Adipose tissue (tissue), 3 donors: Measurements from ENCODE around the gene ILK. TPM values are rescaled to one million over a fixed set of nuclear protein-coding genes. Genes with fewer than 3 reads are reported as not detected.

Source experiments
- H3K27ac ChIP-seq: one replicate; pipeline ENCODE4 v1.5.1; 2013; ENCODE audit warnings: low read depth, low read length
- WGBS, 3 donors: extraction: QIAGEN DNeasy Blood & Tissue Kit; methylation state at CpG; one replicate each; pipeline ENCODE4 v1.1.7; 2013; 5-methylcytosine and 5-hydroxymethylcytosine counted together
- polyA plus RNA-seq, 3 donors: library from polyadenylated mRNA; stranded (reverse); fragments of 200-250 nt; gene quantifications; one replicate each; pipeline ENCODE4 v1.2.3, GENCODE V29; 2013
- donor health status: healthy with polysubstance abuse.
- donor health status: Bipolar disorder and iron deficiency.
- donor health status: healthy.

Gene ILK
- polyA plus RNA-seq, 3 donors, result 105 to 149 (median 120) TPM

DNA sequence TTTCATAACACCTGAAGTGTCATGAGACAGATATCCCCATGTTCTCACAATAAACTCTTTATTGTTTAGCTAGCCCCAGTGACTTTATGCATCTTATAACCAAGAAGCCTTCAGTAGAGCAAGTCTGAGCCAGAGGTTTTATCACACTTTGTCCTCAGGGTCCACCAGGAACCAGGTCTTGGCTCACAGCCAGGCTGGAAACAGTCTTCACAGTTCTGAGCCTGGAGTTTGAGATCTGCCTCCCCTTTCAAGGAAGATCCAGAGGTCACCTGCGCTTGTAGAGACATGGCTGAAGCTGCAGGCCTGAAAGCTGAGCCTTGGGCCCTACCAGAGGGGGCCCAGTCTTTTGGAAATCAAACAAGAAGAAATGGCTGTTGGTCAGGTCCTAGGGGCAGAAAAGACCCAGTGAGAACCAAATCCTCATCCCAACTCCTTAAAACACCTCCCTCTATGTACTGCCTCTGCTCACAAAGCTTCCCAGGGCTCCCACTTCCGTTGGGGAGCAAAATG lies 3.6 kb upstream of the ILK start:
- H3K27ac ChIP-seq, result no peak overlapping the region
- 80 to 95% (median 86%) methylated on average over 2 of the region's 2 CpGs for WGBS, 3 donors

DNA sequence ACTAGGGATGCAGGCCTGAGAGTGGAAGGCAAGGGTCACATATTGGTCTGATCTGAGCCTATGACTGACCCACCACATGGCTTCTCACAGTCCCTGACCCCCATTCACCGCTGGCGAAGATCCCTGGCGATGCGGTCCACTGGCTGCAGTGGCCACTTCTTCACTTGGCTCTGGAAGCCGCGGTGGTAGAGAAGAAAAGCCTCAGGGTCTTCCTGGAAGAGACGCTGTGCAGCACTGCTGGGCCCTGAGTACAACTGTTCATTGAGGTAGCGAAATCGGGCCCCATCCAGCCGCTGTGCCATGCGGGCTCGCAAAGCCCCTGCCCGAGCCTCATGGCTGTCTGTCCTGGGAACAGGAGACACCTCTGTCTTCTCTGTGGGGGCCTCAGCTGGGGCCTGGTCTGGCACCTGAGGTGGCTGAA lies 2.5 kb upstream of the ILK start:
- 97 to 98% (median 98%) methylated on average over 13 of the region's 13 CpGs for WGBS, 3 donors
- no peak overlapping the region for H3K27ac ChIP-seq

DNA sequence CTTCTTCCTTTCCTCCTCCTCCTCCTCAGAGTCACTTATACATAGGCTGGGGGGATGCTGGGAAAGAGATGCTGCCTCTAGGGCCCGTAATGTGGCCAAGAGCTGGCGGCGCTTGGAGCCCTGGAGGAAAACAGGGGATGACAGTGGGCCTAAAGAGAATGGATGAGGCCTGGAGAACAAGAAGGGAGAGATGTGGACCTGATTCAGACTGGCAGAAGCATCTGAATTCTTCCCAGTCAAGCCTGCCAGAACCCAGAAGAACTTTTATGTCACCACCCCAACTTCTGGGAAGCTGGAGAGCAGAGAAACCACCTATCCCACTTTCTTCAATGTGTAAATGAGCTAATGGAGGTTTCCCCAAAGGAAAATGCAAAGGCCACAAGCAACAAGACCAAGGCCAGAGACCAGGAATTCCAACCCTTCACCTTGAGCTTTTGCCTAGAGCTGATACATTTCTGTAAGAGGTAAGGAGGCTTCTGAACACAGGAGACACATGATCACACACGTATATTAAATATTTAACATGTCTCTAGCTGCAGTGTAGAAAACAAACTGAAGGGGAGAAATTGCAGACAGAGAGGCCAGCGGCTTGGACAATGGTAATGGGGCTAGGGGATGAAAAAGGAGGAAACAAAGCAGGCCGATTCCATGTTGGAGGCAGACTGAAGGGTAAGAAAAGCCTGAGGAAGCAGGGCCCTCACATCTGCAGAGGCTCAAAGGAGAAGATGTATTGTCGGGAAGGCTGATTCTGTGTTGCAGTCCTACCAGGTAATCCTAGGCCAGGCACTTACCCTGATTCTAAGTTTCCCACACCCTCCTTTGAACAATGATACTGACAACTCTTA lies 1.3 kb upstream of the ILK start:
- no peak overlapping the region for H3K27ac ChIP-seq
- WGBS, 3 donors, result 49 to 54% (median 51%) methylated on average over 7 of the region's 7 CpGs

DNA sequence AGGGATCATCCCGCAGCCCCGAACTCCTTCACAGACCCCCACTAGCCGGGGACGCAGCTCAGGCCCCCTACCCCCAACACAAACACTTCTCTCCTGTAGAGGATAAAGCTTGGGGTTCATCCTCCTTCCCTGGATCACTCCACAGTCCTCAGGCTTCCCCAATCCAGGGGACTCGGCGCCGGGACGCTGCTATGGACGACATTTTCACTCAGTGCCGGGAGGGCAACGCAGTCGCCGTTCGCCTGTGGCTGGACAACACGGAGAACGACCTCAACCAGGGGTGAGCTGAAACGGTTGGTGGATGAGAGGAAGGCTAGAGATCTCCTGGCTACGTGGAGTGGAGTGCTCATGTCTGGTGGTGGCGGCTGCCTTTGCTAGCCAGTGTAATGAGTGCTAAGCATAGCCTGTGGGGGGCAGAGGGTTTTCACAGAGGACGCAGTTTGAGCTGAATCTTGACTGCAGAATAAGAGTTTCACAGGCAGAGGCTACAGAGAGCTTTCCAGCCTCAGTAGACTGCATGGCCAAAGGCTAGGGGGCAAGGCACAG lies 580 bp downstream of the ILK start:
- peak overlapping the region; percentile 48 for H3K27ac ChIP-seq
- WGBS, 3 donors, result 0 to 1% (median 1%) methylated on average over 20 of the region's 20 CpGs

DNA sequence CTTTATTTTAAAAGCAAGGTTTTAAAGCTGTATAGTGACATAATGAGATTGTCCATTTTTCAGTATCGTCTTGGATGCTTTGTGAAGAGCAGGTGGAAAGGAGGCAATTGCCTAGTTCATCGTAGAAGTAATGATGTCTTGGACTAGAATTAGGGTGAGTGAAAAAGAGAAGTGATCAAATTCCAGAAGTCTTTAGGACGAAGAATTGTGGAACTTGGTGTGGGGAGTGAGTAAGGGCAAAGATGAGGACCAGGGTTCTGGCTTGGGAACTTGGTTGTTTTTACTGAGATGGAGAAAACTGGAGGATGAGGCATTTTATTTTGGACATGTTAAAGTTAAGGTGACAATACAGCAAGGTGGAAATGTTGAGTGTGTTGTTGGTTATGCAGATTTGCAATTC lies 1.2 kb downstream of the ILK start:
- 6 to 16% (median 13%) methylated on average over 3 of the region's 3 CpGs for WGBS, 3 donors
- H3K27ac ChIP-seq, result no peak overlapping the region

DNA sequence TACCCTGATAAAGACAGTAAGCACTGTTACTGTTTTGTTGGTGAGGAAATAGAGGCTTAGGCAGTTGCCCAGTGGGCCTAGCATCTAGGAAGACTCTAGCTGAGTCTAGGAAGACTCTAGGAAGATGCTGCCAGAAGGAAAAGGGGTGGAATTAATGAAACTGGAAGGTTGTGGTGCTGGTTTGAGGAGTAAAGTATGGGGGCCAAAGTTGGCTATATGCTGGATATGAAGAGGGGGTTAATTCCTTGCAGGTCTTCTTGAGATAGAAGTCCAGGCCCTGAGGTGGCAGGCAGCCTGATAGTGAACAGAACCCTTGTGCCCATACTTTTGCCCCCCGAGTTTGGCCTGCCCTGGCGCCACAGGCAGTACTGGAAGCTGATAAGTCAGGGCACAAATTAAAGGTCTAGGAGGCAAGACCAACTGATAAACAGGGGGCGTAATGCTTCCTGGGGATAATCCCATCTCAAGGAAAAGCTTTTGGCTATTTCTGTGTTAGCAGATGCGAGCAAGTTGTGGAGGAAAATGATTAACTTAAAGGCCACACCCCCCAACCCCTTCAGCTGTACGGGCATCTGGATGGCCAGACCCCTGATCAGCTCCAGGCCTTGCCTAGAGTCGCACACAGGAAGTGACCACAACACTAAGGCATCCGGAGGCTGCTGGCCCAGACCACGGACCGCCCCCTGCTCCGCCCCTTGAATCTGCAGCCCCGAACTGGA lies 3.1 kb downstream of the ILK start:
- H3K27ac ChIP-seq, result peak overlapping the region; percentile 13
- whole genome bisulfite sequencing, 3 donors, result 9 to 12% (median 12%) methylated on average over 11 of the region's 11 CpGs

DNA sequence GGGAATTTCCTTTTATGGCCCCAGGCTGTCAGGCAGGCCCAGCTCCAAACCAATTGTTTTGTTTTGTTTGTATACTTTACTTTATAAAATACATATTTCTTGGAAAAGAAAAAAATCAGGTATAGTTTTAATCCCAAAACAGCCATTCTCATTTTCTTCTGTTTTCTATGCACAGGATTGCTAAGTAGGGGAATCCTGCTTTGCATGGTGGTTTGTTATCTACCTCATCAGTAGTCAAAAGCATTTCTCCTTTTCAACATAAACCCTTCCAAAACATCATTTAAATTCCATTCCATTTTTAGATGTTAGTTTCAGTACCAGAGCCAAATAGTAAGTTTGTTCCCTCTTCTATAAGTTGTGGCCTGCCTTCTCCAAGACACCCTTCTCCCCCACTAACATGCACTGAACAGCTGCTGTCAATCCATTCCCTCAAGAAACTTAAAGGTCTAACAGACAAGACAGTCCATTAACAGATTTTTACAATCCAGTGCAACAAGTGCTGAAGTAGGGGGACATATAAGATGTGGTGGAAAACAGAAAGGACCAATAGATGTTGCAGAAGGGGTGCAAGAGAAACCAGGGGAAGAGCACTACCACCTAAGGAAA lies 3.7 kb downstream of the ILK start:
- no peak overlapping the region for H3K27ac ChIP-seq

DNA sequence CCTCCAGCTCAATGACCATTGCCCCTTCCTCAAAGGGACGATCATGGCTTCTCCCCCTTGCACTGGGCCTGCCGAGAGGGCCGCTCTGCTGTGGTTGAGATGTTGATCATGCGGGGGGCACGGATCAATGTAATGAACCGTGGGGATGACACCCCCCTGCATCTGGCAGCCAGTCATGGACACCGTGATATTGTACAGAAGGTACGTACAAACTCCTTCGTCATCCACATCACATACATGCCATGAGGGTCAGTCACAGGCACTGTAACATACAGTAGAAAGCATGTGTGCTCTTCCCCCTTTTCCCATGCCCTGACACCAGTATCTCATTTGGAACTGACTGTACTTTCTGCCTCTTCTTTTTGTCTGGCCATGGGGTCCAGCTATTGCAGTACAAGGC lies 4.4 kb downstream of the ILK start:
- H3K27ac ChIP-seq, result no peak overlapping the region
- WGBS, 3 donors, result 88 to 90% (median 89%) methylated on average over 9 of the region's 9 CpGs

DNA sequence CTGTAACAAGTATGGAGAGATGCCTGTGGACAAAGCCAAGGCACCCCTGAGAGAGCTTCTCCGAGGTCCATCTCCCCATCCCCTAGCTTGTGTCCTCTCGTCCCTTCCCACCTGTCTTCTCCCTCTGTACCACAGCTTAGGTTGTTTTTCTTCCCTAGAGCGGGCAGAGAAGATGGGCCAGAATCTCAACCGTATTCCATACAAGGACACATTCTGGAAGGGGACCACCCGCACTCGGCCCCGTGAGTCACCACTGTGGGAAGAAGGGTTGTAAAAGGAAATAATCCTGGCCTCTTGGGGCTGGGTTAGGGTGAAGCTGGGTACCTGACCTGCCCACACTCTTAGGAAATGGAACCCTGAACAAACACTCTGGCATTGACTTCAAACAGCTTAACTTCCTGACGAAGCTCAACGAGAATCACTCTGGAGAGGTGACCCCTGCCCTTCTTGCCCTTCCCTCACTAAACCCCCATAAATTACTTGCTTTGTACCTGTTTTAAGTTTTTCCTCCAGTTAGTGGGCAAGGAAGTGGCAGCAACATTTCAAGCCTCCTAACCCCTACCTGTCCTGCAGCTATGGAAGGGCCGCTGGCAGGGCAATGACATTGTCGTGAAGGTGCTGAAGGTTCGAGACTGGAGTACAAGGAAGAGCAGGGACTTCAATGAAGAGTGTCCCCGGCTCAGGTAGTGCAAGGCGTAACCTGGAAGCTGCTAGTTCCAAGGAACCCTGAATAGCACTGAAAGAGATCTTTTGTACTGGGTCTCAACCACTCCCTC lies 5.3 kb downstream of the ILK start:
- no peak overlapping the region for H3K27ac ChIP-seq
- 86 to 93% (median 90%) methylated on average over 14 of the region's 14 CpGs for WGBS, 3 donors

DNA sequence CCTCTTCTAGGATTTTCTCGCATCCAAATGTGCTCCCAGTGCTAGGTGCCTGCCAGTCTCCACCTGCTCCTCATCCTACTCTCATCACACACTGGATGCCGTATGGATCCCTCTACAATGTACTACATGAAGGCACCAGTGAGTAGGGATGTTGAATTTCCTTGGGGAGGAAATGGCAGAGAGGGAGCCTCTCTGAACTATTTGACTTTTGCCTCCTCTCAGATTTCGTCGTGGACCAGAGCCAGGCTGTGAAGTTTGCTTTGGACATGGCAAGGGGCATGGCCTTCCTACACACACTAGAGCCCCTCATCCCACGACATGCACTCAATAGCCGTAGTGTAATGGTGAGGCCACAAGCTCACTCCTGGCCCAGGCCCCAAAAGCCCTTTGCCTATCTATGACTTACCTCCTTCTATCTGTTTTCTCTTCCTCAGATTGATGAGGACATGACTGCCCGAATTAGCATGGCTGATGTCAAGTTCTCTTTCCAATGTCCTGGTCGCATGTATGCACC lies 6.0 kb downstream of the ILK start:
- H3K27ac ChIP-seq, result no peak overlapping the region
- 73 to 89% (median 83%) methylated on average over 8 of the region's 8 CpGs for WGBS, 3 donors

DNA sequence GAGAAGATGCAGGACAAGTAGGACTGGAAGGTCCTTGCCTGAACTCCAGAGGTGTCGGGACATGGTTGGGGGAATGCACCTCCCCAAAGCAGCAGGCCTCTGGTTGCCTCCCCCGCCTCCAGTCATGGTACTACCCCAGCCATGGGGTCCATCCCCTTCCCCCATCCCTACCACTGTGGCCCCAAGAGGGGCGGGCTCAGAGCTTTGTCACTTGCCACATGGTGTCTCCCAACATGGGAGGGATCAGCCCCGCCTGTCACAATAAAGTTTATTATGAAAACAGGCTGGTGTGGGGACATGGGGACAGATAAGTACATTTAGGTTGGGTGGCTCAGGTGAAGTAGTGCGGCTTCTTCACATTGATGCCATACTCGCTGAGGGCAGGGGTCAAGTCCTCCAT lies 7.0 kb downstream of the ILK start:
- WGBS, 3 donors, result 89 to 94% (median 91%) methylated on average over 6 of the region's 6 CpGs
- no peak overlapping the region for H3K27ac ChIP-seq

DNA sequence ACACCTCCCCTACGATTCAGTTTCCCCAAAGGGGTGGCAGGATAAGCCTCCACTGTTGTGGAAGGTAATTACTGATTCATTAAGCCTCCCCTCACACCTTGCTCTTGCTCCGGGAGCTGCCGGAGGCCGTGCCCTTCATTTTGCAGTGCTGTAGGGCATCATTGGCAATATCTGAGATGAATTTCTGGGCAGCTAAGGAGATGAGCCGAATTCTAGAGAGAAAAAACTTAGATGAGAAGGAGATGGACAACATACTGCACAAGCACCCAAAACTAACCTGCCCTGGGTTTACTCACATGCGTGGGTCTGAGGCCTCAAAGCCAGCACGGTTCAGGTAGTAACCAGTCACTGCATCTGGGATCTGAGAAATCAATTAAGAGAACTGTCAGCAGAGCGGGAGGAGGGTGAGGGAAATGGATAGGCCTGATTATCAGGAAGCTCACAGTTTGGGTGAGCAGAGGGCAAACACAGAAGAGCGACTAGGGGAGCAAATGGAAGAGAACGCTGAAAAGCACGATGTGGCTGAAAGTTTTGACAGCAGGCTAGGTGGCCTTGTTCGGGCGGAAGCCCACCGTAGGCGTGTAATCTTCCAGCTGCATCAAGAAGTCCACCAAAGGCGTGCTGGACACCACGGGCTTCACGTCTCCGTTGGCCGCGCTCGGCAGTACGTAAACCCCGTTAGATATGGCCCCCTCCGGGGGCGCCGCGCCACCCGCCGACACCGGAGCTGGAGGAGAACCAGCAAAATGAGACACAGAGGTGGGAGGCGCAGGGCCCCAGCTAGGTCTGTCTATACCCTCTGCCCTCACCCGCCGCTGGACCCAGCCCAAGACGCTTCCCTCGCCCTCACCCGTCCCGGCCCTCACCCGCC lies 7.8 kb downstream of the ILK start:
- WGBS, 3 donors, result 12 to 14% (median 13%) methylated on average over 39 of the region's 39 CpGs
- H3K27ac ChIP-seq, result peak overlapping the region; percentile 3

DNA sequence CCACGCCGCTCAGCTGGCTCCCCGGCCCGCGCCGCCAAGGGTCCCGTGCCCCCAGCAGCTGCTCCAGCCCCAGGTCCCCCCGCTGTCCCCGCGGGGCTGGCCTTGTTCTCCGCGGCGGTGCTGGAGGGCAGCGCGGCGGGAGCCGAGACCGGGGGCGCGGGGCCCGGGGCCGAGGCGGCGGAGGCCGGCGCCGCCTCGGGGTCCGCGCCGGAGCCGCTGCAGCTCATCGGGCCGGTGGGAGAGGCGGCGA lies 8.3 kb downstream of the ILK start:
- WGBS, 3 donors, result 1% methylated on average over 28 to 36 of the region's 36 CpGs
- peak overlapping the region; percentile 3 for H3K27ac ChIP-seq

DNA sequence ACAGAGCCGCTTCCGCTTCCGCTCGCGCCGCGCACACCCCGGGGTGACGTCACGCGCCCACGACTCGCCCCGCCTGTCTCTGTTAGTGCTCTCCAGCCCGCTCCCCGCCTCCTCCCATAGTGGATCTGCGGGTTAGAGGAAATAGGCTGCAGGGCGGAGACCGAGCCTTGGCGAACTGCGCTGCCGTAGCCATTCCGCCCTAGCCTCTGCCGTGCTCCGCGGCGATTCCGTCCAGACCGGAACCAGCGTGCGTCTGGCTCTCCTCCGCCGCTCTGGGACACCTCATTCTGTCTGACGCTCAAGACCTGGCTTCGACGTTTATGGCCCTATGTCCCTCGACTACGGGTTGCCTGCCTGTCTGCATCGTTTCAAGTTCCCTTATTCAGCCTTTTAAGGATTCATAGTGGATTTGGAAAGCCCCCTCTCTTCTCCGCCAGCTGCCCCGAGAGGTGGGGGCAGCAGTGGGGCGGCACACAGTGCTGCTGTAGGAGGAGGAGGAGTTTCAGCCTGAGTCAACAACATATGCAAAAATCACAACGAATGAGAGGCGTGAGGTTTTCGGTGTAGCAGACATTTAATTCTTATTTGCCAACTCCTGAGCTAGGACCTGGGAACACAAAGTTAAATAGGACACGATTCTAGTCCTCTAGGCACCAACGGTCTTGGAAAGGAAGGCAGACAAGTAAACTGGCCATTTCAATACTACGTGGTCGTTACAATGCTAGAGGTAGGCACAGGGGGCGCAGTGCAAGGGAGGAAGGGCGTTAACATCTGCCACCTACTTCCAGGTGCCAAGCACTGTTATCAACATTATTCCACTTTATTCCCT lies 8.9 kb downstream of the ILK start, which contains the start of gene TAF10:
Gene TAF10, minus strand, starts transcription at position 4 of the 829 bp plus-strand sequence. CDS start 27 bp downstream, outside the sequence.
- H3K27ac ChIP-seq, result peak within 1 kb of the TSS; percentile 84

DNA sequence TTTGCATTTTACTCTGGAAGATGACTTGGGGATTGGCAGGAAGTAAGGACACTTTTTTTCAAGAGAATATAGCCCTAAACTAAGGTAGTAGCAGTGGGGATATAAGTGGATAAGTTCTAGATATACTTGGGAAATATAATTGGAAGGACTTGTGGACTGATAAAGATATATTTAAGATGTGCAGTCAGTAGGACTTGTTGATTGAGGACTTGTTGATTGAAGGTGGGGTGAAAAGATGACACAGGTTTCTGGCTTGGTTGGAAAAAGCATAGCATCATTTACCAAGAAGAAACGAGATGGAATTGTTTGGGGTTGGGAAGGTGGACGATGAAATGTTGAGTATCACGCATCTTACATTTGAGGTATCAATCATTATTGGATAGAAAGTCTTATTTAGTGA lies 9.9 kb downstream of the ILK start:
- WGBS, 3 donors, result 91 to 97% (median 97%) methylated on average over 3 of the region's 3 CpGs
- H3K27ac ChIP-seq, result no peak overlapping the region

More for the DNA sequence above, 8.9 kb downstream of the ILK start, which contains the start of gene TAF10:
- WGBS, 3 donors, result 0 to 1% (median 1%) methylated on average over 44 to 51 of the region's 51 CpGs

DNA sequence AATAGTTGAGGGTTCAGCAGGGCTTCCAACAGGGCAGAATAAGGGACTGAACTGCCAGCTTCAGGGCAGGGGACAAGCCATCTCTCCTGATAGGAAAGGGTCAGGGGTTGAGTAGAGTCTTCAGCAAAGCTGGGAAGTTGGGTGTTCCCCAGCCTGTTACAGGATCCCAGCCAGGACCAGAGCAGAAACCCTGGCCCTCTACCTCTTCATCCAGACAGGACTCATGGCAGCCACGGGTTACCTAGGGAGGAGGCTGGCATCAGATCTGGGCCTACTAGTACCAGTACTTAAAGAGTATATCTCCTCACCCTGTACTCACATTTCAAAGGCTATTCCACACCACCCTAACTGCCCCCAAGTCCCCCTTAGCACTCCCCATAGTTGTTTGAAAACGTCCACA lies 10.9 kb downstream of the ILK start:
- H3K27ac ChIP-seq, result no peak overlapping the region
- WGBS, 3 donors, result 76 to 90% (median 89%) methylated on average over 2 of the region's 2 CpGs
